PFSK-1 (cell line): ENCODE data around the gene ADCYAP1R1.

Experiments used
- FOXP2 ChIP-seq: optimal IDR thresholded peaks from 2 replicates; pipeline ENCODE3; 2011; ENCODE audit warnings: borderline replicate concordance, control low read depth, inconsistent platforms; ENCODE audit not compliant: insufficient read depth; ENCODE audit errors: extremely low read length, extremely low read depth
- POLR2AphosphoS5 ChIP-seq: IDR thresholded peaks from 2 replicates; pipeline ENCODE4 v1.6.1; 2012; ENCODE audit warnings: low read depth, mild to moderate bottlenecking, control low read depth, low read length, moderate library complexity
- REST ChIP-seq, 2 experiments: IDR thresholded peaks; 2 replicates each; pipeline versions ENCODE4 v1.6.1 to v1.8.0; 2011 to 2012; ENCODE audit warnings: low read depth in 2 of 2, low read length in 2 of 2, control low read depth in 1 of 2, inconsistent platforms in 1 of 2, mild to moderate bottlenecking in 1 of 2, moderate library complexity in 1 of 2; ENCODE audit not compliant: insufficient read depth in 1 of 2
- SIN3A ChIP-seq: IDR thresholded peaks from 2 replicates; pipeline ENCODE4 v1.6.1; 2012; ENCODE audit warnings: mild to moderate bottlenecking, low read length, moderate library complexity, borderline replicate concordance; ENCODE audit not compliant: insufficient read depth
- TAF1 ChIP-seq: IDR thresholded peaks from 2 replicates; pipeline ENCODE4 v1.6.1; 2012; ENCODE audit warnings: low read length, control low read depth, borderline replicate concordance; ENCODE audit not compliant: insufficient read depth

DNA sequence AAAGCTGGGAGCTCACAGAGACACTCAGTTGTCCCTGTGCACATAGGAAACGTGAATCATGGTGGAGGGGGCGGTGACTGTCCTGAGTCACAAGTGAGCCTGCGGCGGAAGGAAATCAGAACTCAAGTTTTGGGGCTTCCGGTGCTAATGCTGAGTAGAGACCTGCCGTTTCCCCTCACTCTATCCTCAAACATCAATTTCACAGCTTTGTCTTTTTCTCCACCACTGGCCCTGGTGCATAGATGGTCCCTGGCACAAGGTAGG lies 21.9 kb downstream of the ADCYAP1R1 start:
- TF ChIP-seq REST (IDR thresholded peaks at IDR 0.05; ENCODE audit: insufficient read depth in 1 of 2, low read depth in 2 of 2, low read length in 2 of 2) (no peak), POLR2AphosphoS5 (no peak), SIN3A (no peak), TAF1 (no peak), FOXP2 (no peak)
